Urinary bladder (tissue), 4 donors: ENCODE data around the gene G3BP2. TPM values are rescaled to one million over a fixed set of nuclear protein-coding genes. Genes with fewer than 3 reads are reported as not detected.
"Not testable (repeated sequence)": the region's sequence is repeated elsewhere in the genome, so short reads cannot be mapped to it uniquely, and the experiment has no call there.

Source experiments
- DNase-seq: peaks from one replicate; pipeline ENCODE4 v3.0.0-alpha.2; 2015; ENCODE audit errors: extremely low spot score
- H3K27ac ChIP-seq: one replicate; pipeline ENCODE4 v1.5.1; 2013; ENCODE audit warnings: low read depth, mild to moderate bottlenecking, moderate library complexity
- H3K36me3 ChIP-seq: one replicate; pipeline ENCODE4 v1.6.1; 2013; ENCODE audit warnings: mild to moderate bottlenecking, moderate library complexity; ENCODE audit not compliant: insufficient read depth
- H3K4me1 ChIP-seq: one replicate; pipeline ENCODE4 v1.6.1; 2013; ENCODE audit warnings: mild to moderate bottlenecking, moderate library complexity; ENCODE audit not compliant: insufficient read depth
- H3K4me3 ChIP-seq: one replicate; pipeline ENCODE4 v1.5.1; 2013; ENCODE audit warnings: low read depth, low read length
- WGBS: extraction: QIAGEN DNeasy Blood & Tissue Kit; methylation state at CpG from one replicate; pipeline ENCODE4 v1.1.7; 2013; 5-methylcytosine and 5-hydroxymethylcytosine counted together
- polyA plus RNA-seq: library from polyadenylated mRNA; stranded (reverse); fragments of 200-250 nt; gene quantifications from one replicate; pipeline ENCODE4 v1.2.3, GENCODE V29; 2013
- total RNA-seq: library from RNA; depleted of rRNA; stranded (reverse); fragments of >200 nt; gene quantifications from one replicate; pipeline ENCODE4 v1.2.3, GENCODE V29; 2014
- donor health status: healthy with polysubstance abuse.
- donor health status: healthy.

G3BP2 gene
- total and polyA plus RNA-seq, 2 donors = 76.8 to 145 TPM

- Histone ChIP-seq H3K4me1 (no peaks in the 10 kb centered on the region), H3K27ac (no peak overlapping the region), H3K4me3 (no peak overlapping the region), H3K36me3 (no peaks in the 10 kb centered on the region)
- DNase-seq = no peak
- WGBS = 67% methylated on average over 2 of the region's 2 CpGs
Observed at GRCh38 chr4:75698963-75699228, 25.7 kb upstream of the G3BP2 start.

DNA sequence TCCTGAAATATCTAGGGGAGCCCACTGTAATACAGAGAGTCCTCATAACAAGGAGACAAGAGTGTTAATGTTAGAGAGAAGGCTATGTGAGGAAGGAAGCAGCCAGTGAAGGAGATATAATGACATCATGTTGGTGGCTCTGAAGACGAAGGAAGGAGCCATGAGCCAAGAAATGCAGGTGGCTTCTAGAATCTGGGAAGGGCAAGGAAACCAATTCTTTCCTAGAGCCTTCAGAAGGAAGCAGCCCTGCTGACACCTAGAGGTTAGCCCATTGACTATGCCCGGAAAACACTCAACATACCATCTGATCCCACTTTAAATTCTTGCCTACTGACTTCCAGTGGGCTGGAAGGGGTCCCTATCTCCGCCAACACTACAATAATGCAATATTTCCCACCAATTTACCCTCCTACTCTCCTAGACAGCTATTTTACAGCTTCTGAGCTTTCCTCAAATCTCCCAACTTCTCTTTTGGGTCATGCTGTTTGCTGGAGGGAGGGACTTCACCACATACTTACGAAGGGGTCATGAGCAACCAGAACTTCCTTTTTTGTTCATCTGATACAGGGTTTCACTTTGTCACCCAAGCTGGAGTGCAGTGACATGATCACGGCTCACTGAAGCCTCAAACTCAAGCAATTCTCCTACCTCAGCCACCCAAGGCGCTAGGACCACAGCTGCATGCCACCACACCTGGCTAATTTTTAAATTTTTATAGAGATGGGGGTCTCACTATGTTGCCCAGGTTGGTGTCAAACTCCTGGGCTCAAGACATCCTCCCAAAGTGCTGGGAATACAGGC is 25.2 kb upstream of the G3BP2 start:
- Histone ChIP-seq H3K27ac (no peak overlapping the region), H3K36me3 (no peaks in the 10 kb centered on the region), H3K4me3 (no peak overlapping the region), H3K4me1 (no peaks in the 10 kb centered on the region)
- 87% methylated on average over 6 of the region's 6 CpGs for WGBS
- no peak for DNase-seq

DNA sequence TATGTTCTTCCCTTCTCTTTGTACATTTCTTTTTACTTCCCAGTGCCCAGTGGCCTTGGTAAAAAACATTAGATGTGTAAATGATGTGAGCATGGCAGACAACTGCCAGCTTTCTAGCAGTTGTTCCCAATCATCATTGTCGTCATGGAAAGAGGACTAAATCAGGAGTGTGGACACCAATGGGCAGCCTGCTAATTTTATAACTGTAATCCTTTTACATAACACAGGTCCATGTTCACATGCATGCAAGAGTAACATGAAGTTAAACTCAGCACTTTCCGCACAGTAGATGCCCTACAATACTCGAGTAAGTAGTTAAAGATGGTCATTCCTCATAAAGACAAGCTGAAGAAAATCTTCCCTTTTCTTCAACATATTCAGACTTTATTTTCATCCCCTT is 23.4 kb upstream of the G3BP2 start:
- no peaks in the 10 kb centered on the region for H3K36me3 ChIP-seq
- H3K27ac ChIP-seq = no peak overlapping the region
- DNase-seq = no peak
- H3K4me1 ChIP-seq = no peaks in the 10 kb centered on the region
- WGBS = 85% methylated on average over 3 of the region's 3 CpGs
- H3K4me3 ChIP-seq = no peak overlapping the region

DNA sequence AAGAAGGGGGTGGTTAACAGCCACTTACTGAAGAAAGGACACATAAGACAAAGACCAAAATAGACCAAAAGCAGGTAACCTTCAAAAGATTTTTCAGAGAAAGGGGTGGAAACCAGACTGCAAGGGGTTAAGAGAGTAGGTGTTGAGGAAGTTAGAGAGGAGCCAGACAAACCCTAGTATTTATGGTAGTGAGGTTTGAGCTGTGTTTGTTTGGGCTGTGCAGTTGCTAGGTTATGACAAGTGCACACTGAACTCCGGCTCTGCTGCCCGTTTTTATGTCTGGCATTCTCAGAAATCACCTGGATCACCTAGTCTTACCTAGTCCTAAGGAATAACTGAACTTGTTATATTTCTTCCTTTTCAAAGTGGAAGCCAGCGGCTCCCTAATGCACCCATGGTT is 22.9 kb upstream of the G3BP2 start:
- peak; percentile 7 for DNase-seq
- Histone ChIP-seq H3K36me3 (no peaks in the 10 kb centered on the region), H3K4me1 (no peaks in the 10 kb centered on the region), H3K27ac (no peak overlapping the region), H3K4me3 (no peak overlapping the region)
- WGBS = 48% methylated on average over 3 of the region's 3 CpGs

- not testable (repeated sequence) for H3K27ac ChIP-seq, H3K36me3 ChIP-seq, H3K4me1 ChIP-seq, DNase-seq, H3K4me3 ChIP-seq
- WGBS = 98% methylated on average over 5 of the region's 5 CpGs
Observed at GRCh38 chr4:75692066-75692465, 18.9 kb upstream of the G3BP2 start.

DNA sequence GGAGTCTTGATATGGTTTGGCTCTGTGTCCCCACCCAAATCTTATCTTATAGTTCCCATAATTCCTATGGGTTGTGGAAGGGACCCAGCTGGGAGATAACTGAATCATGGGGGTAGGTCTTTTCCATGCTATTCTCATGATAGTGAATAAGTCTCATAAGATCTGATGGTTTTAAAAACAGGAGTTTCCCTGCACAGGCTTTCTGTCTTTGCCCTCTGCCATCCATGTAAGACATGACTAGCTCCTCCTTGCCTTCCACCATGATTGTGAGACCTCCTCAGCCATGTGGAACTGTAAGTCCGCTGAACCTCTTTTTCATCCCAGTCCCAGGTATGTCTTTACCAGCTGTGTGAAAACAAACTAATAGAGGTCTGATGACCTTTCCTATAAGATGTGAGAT is 13.9 kb upstream of the G3BP2 start:
- H3K4me3 ChIP-seq, DNase-seq: not testable (repeated sequence)
- WGBS = 97% methylated on average over 1 of the region's 1 CpG

GRCh38 chr4:75686346-75686745 is 13.1 kb upstream of the G3BP2 start:
- H3K4me1 ChIP-seq = no peaks in the 10 kb centered on the region
- no peaks in the 10 kb centered on the region for H3K36me3 ChIP-seq
- WGBS = 82% methylated on average over 3 of the region's 3 CpGs
- no peak overlapping the region for H3K27ac ChIP-seq
- DNase-seq = no peak
- H3K4me3 ChIP-seq = no peak overlapping the region

More for the DNA sequence above, 13.9 kb upstream of the G3BP2 start:
- H3K36me3 ChIP-seq, H3K27ac ChIP-seq, H3K4me1 ChIP-seq: not testable (repeated sequence)

DNA sequence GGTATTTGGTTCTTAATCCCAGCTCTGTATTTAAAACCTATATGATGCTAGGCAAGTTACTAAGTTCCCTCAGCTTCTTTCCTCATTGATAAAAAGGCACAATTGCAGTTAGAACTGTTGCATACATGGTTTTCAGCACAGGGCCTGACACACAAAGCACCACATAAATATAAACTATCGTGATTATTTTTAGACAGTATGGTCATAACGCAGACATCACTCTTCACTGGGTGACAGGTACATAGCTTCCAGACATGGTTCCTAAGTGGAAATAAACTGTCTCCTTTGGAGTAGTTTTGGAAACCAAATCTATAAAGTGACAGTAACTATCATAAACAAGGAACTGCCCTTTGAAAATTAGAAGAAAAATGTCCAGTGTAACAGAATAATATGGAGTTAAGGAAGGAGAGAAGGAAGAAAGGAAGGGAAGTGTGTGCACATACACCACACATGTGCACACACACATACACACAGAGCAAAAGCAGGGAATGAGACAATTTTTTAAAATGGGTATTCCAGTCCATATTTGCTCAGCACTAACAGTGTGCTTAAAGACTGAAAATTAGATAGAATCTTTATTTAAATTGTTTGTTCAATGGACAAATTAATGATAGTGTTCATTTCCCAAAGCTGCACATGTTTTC is 12.5 kb upstream of the G3BP2 start:
- Histone ChIP-seq H3K4me3 (no peak overlapping the region), H3K36me3 (no peaks in the 10 kb centered on the region), H3K4me1 (no peaks in the 10 kb centered on the region), H3K27ac (no peak overlapping the region)
- WGBS = 73% methylated on average over 2 of the region's 2 CpGs
- DNase-seq = no peak

- Histone ChIP-seq H3K36me3 (no peaks in the 10 kb centered on the region), H3K4me3 (no peak overlapping the region), H3K27ac (no peak overlapping the region), H3K4me1 (no peaks in the 10 kb centered on the region)
- DNase-seq = no peak
- 93% methylated on average over 6 of the region's 6 CpGs for WGBS
Observed at GRCh38 chr4:75683482-75684155, 10.4 kb upstream of the G3BP2 start.

DNA sequence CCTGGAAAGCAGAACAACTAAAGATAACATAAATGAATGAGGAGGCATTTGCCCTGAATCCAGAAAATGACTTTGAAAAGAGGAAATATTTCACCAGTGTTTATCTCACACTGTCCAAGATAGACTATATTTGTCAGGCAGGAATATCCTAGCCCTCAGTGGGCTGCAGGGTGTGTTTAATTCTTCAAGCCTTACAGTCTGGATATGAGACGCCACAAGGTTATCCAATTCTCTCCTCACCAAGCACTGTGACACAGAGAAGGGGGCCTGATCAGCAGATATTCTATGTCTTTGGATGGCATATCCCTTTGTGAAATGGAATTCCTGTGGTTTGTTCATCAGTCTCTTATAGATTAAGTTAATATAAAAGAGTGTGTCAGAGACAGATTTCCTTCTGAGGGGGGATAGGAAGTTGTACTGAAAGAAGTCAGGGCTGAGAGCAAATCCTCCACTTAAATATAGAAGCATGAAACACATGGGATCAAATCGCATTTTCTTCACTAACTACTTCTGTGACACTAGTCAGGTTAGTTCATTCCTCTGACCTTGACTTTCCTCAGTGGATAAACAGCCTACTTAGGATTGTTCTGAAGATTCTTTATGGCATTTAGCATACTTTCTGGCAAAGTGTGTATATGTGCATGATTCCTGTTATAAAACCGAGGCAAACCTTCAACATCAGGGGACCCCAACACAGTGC is 6.8 kb upstream of the G3BP2 start:
- Histone ChIP-seq H3K36me3 (no peaks in the 10 kb centered on the region), H3K4me1 (no peaks in the 10 kb centered on the region), H3K4me3 (no peak overlapping the region), H3K27ac (no peak overlapping the region)
- WGBS = 90% methylated on average over 3 of the region's 3 CpGs
- no peak for DNase-seq

- no peak overlapping the region for H3K27ac ChIP-seq
- no peaks in the 10 kb centered on the region for H3K36me3 ChIP-seq
- no peak for DNase-seq
- no peaks in the 10 kb centered on the region for H3K4me1 ChIP-seq
- no peak overlapping the region for H3K4me3 ChIP-seq
Observed at GRCh38 chr4:75678965-75679364, 5.8 kb upstream of the G3BP2 start.

- Histone ChIP-seq H3K27ac (no peak overlapping the region), H3K4me1 (no peaks in the 10 kb centered on the region), H3K36me3 (no peaks in the 10 kb centered on the region), H3K4me3 (no peak overlapping the region)
- no peak for DNase-seq
Observed at GRCh38 chr4:75678473-75678872, 5.3 kb upstream of the G3BP2 start.

DNA sequence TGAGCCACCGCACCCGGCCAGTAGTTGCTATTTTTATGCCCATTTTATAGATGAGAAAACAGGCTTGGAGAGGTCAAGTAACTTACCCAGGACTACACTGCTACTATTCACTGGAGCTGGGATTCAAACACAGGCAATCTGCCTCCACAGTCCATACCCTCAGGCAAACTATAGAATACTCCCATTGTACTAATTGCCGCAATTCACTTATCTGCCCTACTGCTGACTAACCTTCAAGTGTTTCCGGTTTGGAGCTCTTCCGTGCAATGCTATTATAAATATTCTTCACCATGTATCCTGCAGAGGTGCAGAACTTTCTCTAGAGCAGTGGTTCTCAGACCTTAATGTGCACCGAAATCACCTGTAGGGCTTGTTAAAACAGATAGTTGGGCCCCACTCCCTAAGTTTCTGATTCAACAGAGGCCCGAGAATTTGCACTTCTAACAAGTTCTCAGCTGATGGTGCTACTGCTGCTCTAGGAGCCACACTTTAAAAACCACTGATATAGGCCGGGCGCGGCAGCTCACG is 1.9 kb upstream of the G3BP2 start:
- Histone ChIP-seq H3K4me3 (no peak overlapping the region), H3K4me1 (no peaks in the 10 kb centered on the region), H3K36me3 (no peaks in the 10 kb centered on the region), H3K27ac (no peak overlapping the region)
- 92% methylated on average over 11 of the region's 11 CpGs for WGBS
- no peak for DNase-seq

- 23% methylated on average over 5 of the region's 5 CpGs for WGBS
- Histone ChIP-seq H3K36me3 (no peaks in the 10 kb centered on the region), H3K4me3 (peak overlapping the region; percentile 71), H3K27ac (peak overlapping the region; percentile 77), H3K4me1 (no peaks in the 10 kb centered on the region)
- DNase-seq = no peak
Observed at GRCh38 chr4:75673959-75674328, 733 bp upstream of the G3BP2 start.
